Ecto neural progenitor cell (in vitro differentiated cells): ENCODE measurements around the gene GHRL.

Experiments used
- DNase-seq: peaks from one replicate; pipeline ENCODE4 v3.0.0-alpha.2; 2018; ENCODE audit warnings: low spot score

The GHRL gene

DNA sequence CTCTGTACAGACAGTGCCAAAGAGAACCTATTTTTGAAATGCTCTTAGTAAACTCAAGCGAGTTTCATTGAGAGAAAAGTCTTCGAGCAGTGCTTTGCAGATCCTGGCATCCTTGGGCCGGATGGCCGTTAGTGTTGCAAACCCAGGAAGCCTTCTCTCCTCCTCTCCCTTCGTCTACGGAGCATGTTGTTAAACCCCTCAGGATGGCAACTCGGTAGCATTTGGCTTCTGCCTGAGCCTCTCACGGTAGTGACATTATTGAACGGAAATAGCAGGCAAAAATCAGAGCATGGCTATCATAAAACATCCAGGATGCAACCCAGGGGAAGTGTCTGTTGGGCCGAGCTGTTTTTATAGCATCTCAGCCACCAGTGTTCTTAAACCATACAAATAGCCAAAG lies 34.8 kb upstream of the GHRL start:
- no peak for DNase-seq

DNA sequence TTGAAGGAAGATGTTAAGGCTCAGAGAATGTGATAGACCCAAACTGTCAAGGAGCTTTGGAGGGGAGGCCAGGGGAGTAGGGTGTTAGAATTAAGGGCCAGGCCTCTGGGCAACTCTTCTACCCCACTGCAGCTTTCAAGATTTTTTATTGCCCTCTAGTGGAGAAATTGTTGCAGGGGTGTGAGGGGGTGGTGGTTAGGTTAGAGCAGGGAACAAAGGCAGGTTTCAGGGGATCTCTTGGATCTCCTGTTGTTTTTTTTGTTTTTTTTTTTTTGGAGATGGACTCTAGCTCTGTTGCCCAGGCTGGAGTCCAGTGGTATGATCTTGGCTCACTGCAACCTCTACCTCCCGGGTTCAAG lies 29.6 kb upstream of the GHRL start:
- DNase-seq: no peak

DNA sequence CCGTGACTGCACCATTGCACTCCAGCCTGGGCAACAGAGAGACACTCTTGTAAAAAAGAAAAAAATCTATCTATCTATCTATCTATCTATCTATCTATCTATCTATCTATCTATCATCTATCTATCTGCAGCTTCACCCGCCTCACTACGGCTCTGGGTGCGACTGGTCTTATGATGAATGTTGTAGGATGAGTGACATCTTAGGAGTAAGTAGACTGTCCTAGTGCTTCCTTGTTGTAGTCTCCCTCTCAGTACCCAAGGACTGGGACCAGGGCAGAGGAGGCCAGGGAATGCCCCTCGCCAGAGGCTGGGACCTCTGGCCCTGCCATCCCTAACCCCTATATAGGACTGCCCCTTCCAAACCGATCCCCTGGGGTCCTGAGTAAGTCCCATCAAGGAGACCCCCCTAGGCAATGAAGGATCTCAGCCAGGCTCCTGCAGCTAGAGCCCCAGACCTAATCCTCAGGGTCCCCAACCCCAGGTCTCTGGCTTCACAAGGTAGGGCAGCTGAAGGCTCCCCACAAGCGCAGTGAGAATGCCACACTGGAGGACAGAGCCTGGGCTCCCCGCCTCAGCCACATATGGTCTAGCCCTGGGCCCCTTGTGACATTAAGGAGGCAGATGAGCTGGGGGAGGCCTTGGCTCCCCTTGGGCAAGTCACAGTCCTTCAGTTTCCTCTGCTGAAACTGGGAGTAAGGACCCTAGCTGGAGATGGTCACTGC lies 29.0 kb upstream of the GHRL start:
- DNase-seq: no peak

DNA sequence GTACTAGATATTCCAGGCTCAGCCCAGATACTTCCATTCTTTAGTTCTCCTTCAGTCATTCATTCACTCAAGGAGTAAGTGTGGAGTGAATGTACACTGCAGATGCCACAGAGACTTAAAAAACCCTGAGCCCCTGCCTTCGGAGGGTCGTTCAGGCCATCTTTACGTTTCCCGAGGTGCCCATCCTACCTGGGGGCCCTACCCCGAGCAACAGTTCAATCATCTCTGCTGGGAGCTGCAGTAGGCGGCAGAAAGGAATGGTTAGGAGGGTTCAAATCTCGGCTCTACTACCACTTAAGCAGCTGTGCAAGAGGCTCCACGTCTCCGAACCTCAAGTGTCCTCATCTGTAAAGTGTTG lies 27.6 kb upstream of the GHRL start:
- DNase-seq: no peak

DNA sequence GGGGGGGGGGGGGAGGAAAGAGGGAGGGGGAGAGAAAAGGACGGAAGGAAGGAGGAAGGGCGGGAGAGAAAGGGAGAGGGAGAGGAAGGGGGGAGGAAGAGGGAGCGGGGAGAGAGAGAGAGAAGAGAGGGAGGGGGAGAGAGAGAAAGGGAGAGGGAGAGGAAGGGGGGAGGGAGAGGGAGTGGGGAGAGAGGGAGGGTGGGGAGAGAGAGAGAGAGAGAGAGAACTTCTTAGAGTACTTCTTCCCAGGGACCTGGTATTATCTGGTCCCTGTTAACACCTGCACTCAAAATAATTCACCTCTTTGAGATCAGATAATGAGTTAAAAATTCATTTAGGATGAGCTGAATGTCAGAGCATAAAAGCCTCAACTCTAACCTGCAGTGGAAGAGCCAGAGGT lies 27.1 kb upstream of the GHRL start:
- DNase-seq: no peak

DNA sequence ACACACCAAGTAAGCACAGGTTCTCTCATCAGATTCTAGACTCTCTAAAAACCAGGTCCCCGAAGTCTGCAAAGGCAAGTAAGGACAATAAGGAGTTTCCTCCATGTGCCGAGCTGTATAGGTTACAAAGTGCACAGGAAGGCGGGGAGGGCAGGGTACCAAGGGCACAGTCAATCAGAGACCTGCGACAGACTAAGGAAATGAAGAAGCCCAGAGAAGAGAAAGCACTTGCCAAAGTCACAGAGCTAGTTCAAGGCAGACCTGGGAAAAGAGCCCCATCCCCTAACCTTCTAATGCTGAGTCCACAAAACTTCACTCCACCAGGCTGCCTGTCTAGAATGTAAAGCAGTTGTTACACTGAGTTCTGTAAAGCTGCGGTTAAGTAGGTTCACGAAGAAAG lies 26.5 kb upstream of the GHRL start:
- DNase-seq: no peak

DNA sequence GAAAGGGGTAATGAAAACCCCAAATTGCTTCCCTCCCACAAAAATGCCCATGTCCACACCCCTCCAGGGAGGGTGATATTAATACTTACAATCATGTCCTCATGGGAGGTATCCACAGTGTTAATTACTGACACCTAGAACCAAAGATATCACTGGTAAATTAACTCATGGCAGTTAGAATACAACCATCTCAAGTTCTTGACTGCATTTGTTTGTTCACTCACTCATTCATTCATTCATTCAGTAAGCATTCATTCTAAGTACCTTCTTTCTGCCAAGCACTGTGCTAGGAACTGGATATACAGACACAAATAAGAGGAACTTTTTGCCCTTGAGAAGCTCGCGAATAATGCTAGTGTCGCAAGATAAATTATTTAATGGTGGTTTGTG lies 25.2 kb upstream of the GHRL start:
- DNase-seq: no peak

DNA sequence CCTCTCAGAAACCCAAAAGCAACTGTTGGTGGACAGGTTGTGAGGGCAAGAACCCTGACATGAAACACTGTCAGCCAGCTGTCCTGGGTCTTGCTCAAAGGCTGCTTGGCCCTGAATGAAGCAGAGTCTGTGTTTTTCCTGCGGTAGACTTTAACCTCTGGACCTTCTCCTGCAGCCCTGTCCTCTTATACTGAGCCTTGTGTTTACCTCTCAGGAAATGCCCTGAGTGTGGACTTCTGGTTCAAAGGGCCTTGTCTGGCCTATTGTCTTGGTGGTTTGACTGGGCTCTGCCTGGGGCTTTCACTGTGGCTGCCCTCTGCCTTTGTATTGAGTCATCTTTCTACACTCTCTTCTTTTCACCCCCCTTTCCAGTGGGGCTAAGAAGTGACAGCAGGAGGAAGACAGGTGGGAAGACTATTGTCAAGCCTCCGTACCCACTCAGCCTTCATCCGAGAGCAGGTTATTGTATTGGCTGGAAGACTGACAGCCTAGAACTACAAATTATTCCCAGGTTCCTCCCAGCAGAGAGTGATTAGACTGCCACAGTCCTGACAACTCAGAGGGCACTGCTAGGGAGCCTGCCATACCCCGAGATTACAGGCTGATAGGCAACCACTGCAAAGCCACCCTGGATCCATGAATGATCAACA lies 24.7 kb upstream of the GHRL start:
- DNase-seq: no peak

DNA sequence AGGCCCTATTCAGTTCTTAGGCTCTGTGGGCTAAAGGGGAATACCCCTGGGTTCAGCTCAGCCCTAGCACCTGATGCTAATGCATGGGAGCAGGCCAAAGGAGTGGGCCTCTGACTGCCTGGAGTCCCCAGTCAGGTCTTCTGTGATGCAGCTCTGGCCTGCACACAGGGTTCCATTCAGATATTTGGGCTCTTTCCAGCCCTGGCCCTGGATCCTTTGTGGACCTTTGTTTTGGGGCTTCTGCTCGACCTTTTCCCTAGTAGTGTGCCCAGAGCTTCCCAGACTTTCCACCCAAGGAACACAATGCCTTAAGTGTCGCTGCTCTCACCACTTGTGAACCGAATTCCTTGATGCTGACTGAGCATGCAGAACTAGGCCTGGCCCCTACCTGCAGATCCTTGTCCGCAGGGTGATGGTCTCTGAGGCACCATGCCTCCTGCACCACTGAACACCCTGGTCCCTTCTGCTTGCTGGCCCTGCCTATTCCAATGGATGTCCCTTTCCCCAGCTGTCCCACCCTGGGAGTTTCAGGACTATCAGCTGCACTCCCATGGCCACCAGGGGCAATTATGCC lies 23.1 kb upstream of the GHRL start:
- DNase-seq: no peak

DNA sequence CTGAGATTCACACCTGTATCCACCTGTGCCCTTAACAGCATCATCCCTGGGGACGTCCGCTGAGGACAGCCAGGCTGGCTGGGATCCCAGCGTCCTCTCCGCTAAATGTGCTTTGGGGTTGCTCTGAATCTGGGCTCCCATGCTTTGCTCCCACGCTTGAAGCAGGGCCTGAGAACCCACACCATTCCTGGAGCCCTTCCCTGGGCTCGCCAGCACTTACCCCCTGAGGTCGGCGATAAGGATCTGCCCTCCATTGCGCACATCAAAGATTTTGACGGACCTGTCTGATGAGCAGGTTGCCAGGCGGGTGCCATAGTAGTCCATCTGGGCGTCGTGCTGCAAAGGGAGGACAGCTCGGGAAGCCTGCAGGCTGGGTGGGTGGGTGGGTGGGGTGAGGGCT lies 22.4 kb upstream of the GHRL start:
- no peak for DNase-seq

DNA sequence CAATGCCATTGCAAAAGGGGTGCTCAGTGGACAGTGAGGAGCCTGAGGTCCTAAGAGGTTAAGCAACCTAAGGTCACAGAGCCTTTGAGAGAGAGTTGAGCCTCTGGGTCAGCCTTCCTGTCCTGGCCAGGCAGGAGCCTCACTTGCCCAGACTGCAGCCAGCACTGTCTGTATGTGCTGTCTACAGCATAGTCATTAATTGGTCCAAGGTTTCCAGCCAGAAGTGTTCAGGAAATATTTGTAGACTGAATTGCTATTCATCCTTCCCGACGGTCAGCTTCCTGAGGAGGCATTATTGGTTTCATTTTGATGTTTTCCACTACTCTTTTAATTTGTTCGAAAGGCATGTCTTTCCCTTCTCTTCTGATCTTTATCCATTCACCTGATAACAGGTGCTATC lies 20.1 kb upstream of the GHRL start:
- no peak for DNase-seq

DNA sequence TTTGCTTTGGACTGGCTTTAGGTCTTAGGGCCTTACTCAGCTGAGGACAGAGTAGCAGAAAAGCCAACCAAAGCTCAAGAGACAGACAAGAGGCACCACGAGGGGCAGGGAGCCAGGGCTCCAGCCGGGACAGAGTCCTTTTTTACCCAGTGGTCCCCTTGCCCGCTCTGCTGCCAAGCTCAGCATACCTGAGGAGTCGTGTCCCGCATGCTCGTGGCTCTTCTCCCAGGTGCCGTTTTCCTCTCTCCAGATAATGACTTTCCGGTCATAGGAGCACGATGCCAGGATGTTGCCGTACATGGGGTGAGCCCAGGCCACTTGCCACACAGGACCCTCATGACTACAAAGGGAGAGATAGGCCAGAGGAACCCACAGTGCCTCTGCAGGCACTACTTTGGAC lies 19.6 kb upstream of the GHRL start:
- DNase-seq: no peak

DNA sequence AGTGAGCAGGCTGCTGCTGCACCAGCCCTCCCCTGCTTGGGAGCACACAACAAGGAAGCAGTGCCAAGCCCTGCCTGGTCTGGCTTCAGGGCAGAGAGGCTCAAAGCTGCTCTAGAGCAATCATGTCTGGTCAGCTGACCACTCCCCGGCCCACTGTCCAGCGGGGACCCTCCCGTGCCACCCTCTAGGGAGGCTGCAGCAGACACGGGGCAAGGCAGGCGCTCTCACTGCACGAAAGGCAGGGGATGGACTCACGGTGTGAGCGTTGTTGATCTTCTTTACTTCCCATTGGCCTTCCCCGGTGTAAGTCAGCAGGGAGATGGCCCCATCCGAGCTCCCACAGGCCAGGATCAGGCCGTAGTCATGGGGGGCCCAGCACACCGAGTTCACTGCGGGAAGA lies 19.0 kb upstream of the GHRL start:
- no peak for DNase-seq

DNA sequence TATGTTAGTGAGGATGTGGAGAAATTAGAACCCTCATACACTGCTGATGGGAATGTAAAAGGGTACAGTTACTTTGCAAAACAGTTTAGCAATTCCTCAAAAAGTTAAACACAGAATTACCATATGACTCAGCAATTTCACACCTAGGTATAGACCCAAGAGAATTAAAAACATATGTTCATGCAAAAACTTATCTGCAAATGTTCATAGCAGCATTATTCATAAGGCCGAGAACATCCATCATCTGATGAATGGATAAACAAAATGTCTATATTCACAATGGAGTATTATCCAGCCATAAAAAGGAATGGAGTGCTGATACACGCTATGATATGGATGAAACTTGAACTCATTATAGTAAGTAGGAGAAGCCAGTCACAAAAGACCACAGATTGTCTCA lies 17.8 kb upstream of the GHRL start:
- no peak for DNase-seq

DNA sequence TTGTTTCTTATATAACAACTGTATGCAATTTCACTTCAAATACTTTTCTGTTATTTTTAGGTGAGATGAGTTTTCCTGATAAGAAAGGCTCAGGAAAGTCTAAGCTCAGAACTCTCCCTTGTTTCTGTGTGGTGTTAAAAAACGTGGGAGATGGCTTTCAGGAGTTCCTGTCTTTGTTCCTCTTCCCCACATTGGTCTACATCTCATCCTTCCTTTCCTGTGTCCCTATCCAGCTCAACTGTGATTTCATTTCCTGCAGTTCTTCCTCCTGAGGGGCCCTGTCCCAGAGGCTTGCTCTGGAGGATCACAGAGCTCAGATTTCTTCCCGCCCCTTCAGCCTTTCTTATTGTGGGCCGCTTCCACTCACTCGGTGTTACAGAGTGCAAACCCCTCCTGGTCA lies 17.0 kb upstream of the GHRL start:
- DNase-seq: no peak

DNA sequence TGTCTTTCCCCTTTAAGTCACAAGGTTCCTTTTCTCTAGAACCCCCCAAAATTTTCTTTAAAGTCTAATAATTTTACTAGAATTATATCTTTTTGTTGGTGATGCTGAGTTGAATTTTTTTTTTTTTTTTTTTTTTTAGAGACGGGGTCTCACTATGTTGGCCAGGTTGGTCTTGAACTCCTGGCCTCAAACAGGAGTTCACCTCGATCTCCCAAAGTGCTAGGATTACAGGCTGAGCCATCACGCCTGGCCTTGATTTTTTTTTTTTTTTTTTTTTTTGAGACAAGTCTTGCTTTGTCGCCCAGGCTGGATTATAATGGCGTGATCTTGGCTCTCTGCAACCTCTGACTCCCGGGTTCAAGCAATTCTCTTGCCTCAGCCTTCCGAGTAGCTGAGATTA lies 15.9 kb upstream of the GHRL start:
- DNase-seq: no peak

DNA sequence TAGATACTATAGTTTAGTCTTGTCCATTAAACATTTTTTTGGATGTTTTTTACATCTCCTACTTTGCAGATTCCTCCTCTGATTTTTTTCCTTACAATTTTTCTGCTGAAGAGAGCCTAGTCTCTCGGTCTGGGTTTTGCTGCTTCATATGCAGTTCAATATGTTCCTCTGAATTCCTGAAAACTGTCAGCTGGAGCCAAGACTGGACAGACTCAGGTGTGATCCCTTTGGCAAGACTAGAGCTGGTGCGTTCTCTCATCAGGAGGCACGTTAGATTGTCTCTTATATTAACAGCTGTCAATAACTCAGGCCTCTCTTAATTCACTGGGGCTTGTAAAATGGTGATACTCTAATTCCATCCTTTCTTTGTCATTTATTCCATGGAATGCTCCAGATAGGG lies 13.4 kb upstream of the GHRL start:
- DNase-seq: no peak

DNA sequence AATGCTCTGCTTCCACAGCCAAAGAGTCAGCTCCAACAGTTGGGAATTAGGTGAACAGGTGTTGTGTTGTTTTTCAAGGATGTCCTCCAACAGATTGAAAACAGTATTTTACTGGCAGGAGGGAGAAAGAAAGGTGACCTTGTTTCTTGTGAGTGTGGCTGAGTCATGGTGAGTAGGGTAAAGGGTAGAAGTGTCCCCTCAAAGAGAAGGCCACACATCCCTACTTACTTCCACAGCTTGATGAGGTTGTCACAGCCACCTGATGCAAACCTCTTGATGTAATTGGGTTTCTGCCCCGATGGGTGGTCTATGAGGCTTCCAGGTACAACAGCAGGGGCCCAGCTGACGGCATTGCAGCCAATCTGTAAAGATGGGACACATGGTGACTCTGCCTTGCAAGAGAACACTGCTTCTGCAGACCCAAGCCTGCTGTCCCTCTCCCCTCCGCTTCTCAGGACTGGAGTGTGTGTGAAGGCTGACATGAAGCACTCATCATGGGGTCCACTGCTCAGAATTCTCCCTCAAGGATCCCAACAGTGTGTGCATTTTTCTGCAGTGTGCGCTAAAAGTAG lies 12.7 kb upstream of the GHRL start:
- DNase-seq: no peak

DNA sequence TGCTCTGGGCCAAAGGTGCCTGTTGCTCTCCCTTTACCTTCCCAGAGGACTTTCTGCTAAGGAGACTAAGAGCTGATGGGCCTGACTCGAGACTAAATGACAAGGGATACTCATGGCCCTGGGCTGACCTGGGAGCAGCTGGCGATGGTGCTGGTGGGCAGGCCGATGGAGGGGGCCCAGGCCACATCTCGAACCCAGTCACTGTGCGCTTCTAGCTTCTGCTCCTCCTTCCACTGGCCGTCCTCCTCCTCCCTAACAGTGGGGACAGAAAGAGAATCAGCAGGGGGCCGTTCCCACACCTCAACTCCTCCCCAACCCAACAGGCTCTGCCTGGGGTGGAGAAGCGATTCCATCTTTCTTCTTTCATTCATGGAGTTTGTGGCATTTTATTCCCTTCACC lies 12.2 kb upstream of the GHRL start:
- no peak for DNase-seq

DNA sequence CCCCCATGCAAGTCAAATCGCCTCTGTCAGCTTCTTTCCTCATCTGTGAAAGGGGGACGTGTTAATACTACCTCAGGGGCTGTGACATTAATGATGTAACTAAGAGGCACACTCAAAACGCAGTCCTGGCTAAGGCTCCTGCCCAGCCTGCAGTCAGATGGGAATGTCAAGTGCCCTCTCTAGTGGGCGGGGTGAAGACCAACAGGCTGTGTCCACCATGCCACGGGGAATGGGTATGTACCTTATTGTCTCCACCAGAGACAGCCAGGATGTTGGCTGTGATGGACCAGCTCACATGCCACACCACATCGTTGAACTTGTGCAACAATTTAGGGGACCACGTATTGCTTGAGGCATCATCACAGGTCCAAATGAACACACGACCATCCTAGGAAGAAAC lies 11.0 kb upstream of the GHRL start:
- DNase-seq: no peak

DNA sequence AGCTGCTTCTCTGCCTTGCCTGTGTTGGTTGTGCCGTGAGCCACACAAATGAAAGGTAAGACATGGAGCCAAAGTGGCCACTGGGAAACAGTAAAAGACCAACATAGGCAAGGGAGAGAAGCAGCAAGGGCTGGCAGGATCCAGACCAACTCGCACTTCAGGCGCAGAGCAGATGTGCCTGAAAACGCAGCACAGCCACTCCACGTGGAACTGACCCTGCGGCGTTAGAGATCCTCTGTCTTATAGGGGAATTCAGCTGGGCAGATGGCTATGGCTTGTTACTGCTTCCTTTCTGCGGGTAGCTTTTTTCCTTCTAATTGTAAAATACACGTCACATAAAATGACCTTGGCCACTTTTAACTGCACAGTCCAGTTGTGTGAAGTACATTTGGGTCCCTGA lies 10.4 kb upstream of the GHRL start:
- no peak for DNase-seq

DNA sequence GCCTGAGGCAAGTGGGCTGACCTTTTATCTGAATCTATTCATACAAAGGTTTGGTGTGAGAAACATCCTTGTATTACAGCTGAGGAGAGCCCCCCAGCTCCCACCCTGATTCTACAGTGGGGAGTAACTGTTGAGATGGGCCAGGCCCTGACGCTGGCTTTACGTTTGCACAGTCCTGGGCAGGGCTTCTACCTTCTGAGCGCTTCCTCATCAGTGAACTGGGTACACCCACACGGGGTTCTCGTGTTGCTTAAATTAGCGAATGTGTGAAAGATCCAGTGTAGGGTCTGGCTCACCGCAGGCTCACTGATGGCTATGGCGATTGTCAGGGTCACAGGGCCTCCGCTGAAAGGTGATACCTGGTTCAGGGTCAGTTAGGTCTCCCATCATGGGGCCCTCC lies 7.3 kb upstream of the GHRL start:
- no peak for DNase-seq

DNA sequence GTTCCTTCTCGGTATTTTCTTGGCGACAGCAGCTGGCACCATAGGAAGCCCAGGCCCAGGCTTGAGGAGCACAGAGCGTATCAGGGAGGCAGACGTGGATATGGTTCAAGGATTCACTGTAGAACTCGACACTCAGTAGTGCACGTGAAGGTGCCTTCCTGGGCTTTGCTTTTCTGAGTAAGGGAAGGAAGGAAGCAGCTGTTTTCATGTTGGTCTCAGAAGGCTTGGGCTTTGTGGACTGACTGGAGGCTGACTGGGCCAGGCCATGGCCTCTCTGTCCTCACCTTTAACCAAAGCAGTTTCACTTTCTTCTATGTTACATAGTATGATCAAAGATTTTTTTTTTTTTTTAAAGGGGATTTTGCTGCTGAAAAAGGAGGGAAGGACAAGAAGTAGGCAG lies 6.9 kb upstream of the GHRL start:
- DNase-seq: no peak

DNA sequence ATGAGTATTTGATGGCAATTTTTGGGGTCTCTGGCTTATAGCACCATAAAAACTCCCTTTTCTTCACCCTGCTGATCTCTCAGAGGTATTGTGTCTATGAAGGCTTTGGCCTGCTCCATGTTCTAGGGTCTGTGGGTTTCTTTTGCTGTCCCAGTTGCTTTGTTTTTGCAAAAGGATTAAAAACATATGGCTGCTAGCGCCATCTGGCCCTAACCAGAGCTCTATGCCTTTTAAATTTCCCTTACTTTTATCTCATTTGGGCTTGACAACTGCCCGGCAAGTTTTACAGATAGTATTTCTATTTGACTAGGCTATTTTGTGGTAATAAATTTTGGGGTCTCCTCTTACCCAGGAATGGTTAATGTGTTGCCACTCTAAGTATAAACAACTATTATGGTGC lies 6.4 kb upstream of the GHRL start:
- DNase-seq: no peak
